DOHH2 (cell line): ENCODE measurements around the gene CUL7.

Experiments
- H3F3A ChIP-seq: fragments of 200-600 bp; sonication (generic), shearing (Covaris generic); 2 replicates; pipeline ENCODE4 v1.6.0; 2016; ENCODE audit warnings: antibody characterized with exemption, mild to moderate bottlenecking; ENCODE audit not compliant: control insufficient read depth, insufficient read depth
- H3K27ac ChIP-seq: fragments of 200-600 bp; sonication (generic); 2 replicates; pipeline ENCODE4 v1.5.1; 2014; ENCODE audit warnings: low read depth, mild to moderate bottlenecking, low read length, moderate library complexity
- H3K27me3 ChIP-seq: fragments of 200-600 bp; sonication (generic); 2 replicates; pipeline ENCODE4 v1.6.1; 2014; ENCODE audit warnings: mild to moderate bottlenecking, low read length, mixed read lengths; ENCODE audit not compliant: control insufficient read depth
- H3K36me3 ChIP-seq: fragments of 200-600 bp; sonication (generic); 2 replicates; pipeline ENCODE4 v1.6.1; 2014; ENCODE audit warnings: mild to moderate bottlenecking, low read length, moderate library complexity, mixed read lengths; ENCODE audit not compliant: control insufficient read depth
- H3K4me1 ChIP-seq: fragments of 200-600 bp; sonication (generic); 2 replicates; pipeline ENCODE4 v1.6.1; 2014; ENCODE audit warnings: mild to moderate bottlenecking, low read length, mixed read lengths; ENCODE audit not compliant: control insufficient read depth
- H3K4me2 ChIP-seq: fragments of 200-600 bp; sonication (generic); 2 replicates; pipeline ENCODE4 v1.6.0; 2014; ENCODE audit warnings: mild to moderate bottlenecking, low read length, moderate library complexity
- H3K4me3 ChIP-seq: fragments of 200-600 bp; sonication (generic); 2 replicates; pipeline ENCODE4 v1.5.1; 2014; ENCODE audit warnings: mild to moderate bottlenecking, low read length, mixed read lengths
- H3K79me2 ChIP-seq: fragments of 200-600 bp; sonication (generic); 2 replicates; pipeline ENCODE4 v1.6.1; 2014; ENCODE audit warnings: mild to moderate bottlenecking, low read length, mixed read lengths; ENCODE audit not compliant: control insufficient read depth
- H3K9me2 ChIP-seq: fragments of 200-600 bp; sonication (generic); replicated peaks from 2 replicates; pipeline ENCODE4 v1.6.1; 2014; ENCODE audit warnings: mild to moderate bottlenecking, low read length, mixed read lengths; ENCODE audit not compliant: control insufficient read depth
- H3K9me3 ChIP-seq: fragments of 200-600 bp; sonication (generic); 2 replicates; pipeline ENCODE4 v1.6.1; 2014; ENCODE audit warnings: antibody characterized with exemption, low read length, mixed read lengths; ENCODE audit not compliant: control insufficient read depth, insufficient read depth
- H4K20me1 ChIP-seq: fragments of 200-600 bp; sonication (generic); 2 replicates; pipeline ENCODE4 v1.6.0; 2014; ENCODE audit warnings: low read depth, mild to moderate bottlenecking, antibody characterized with exemption, low read length, moderate library complexity; ENCODE audit not compliant: control insufficient read depth, insufficient read depth
- CTCF ChIP-seq: fragments of 200-600 bp; sonication (generic); IDR thresholded peaks from one replicate; pipeline ENCODE4 v1.5.1; 2014; ENCODE audit warnings: antibody characterized with exemption, mild to moderate bottlenecking, low read depth, low read length; ENCODE audit not compliant: poor library complexity, severe bottlenecking
- EZH2phosphoT487 ChIP-seq: fragments of 200-600 bp; sonication (generic); IDR thresholded peaks from 2 replicates; pipeline ENCODE4 v1.6.1; 2017; ENCODE audit warnings: borderline replicate concordance, mild to moderate bottlenecking, antibody characterized with exemption, low read length, moderate library complexity, mixed read lengths

CUL7 gene

GRCh38 chr6:43037197-43037596 lies 16.5 kb downstream of the CUL7 start:
- Histone ChIP-seq H3K9me3 (no peaks in the 10 kb centered on the region), H4K20me1 (no peaks in the 10 kb centered on the region), H3K27ac (no peak overlapping the region), H3K36me3 (peaks cover 25% of the 10 kb centered on the region), H3F3A (no peaks in the 10 kb centered on the region), H3K4me3 (no peak overlapping the region), H3K9me2 (no peaks in the 10 kb centered on the region), H3K4me2 (no peak overlapping the region), H3K79me2 (no peaks in the 10 kb centered on the region), H3K27me3 (no peaks in the 10 kb centered on the region), H3K4me1 (no peaks in the 10 kb centered on the region)
- TF ChIP-seq CTCF (no peak), EZH2phosphoT487 (no peak)

- H3K4me2 ChIP-seq: no peak overlapping the region
- H3F3A ChIP-seq: no peaks in the 10 kb centered on the region
- H3K9me2 ChIP-seq: no peaks in the 10 kb centered on the region
- H3K27me3 ChIP-seq: no peaks in the 10 kb centered on the region
- no peaks in the 10 kb centered on the region for H3K9me3 ChIP-seq
- H4K20me1 ChIP-seq: no peaks in the 10 kb centered on the region
- no peaks in the 10 kb centered on the region for H3K4me1 ChIP-seq
- H3K27ac ChIP-seq: no peak overlapping the region
- no peak overlapping the region for H3K4me3 ChIP-seq
- TF ChIP-seq EZH2phosphoT487 (no peak), CTCF (no peak)
- H3K36me3 ChIP-seq: peaks cover 28% of the 10 kb centered on the region
- no peaks in the 10 kb centered on the region for H3K79me2 ChIP-seq
These were observed 16.9 kb downstream of the CUL7 start for GRCh38 chr6:43036712-43037111.

- H3K36me3 ChIP-seq: peaks cover 27% of the 10 kb centered on the region
- no peak overlapping the region for H3K27ac ChIP-seq
These were observed 18.0 kb downstream of the CUL7 start for GRCh38 chr6:43035495-43036194.

More at GRCh38 chr6:43035495-43036194, 18.0 kb downstream of the CUL7 start:
- no peaks in the 10 kb centered on the region for H3K79me2 ChIP-seq
- no peaks in the 10 kb centered on the region for H3K4me1 ChIP-seq
- no peak overlapping the region for H3K4me2 ChIP-seq
- H3K4me3 ChIP-seq: no peak overlapping the region
- H3K27me3 ChIP-seq: no peaks in the 10 kb centered on the region
- H3F3A ChIP-seq: no peaks in the 10 kb centered on the region
- H4K20me1 ChIP-seq: no peaks in the 10 kb centered on the region
- no peaks in the 10 kb centered on the region for H3K9me3 ChIP-seq
- no peaks in the 10 kb centered on the region for H3K9me2 ChIP-seq
- TF ChIP-seq EZH2phosphoT487 (no peak), CTCF (no peak)
